22Rv1 (cell line): ENCODE measurements around the gene WDR6.

Experiments used
- CTCF ChIP-seq: fragments of 450-650 bp; IDR thresholded peaks from 2 replicates; pipeline ENCODE4 v1.5.1; 2017; ENCODE audit warnings: mild to moderate bottlenecking
- ZFX ChIP-seq: fragments of 450-650 bp; IDR thresholded peaks from 2 replicates; pipeline ENCODE4 v1.6.1; 2017; ENCODE audit warnings: antibody characterized with exemption, borderline replicate concordance

DNA sequence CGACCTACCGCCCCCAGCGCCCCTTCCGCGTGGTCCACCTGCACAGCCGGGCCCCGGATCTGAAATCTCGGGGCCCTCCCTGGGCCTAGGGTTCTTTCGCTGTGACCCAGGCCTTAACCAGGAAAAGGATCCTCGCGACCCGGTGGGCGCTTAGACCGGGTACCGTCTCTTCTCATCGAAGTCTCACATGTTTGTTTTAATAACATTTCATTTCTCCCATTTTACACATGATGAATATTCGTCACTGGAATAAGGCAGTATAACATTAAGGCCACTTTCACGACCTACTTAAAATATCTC, 11.5 kb downstream of the WDR6 start:
- TF ChIP-seq CTCF (no peak), ZFX (no peak)
